Dermis blood vessel endothelial cell (primary cell): ENCODE data around the gene FOXP2. TPM values are rescaled to one million over a fixed set of nuclear protein-coding genes. Genes with fewer than 3 reads are reported as not detected.
"Not testable (repeated sequence)": the region's sequence is repeated elsewhere in the genome, so short reads cannot be mapped to it uniquely, and the experiment has no call there.

Source experiments
- DNase-seq: peaks from one replicate; pipeline ENCODE4 v3.0.0; 2010
- total RNA-seq: library from RNA; depleted of rRNA; stranded (reverse); fragments of >200 nt; gene quantifications from 2 replicates; pipeline ENCODE4 v1.2.3, GENCODE V29; 2014

Gene FOXP2
- total RNA-seq, 1 donor from 2014 or later = 3.7 TPM

DNA sequence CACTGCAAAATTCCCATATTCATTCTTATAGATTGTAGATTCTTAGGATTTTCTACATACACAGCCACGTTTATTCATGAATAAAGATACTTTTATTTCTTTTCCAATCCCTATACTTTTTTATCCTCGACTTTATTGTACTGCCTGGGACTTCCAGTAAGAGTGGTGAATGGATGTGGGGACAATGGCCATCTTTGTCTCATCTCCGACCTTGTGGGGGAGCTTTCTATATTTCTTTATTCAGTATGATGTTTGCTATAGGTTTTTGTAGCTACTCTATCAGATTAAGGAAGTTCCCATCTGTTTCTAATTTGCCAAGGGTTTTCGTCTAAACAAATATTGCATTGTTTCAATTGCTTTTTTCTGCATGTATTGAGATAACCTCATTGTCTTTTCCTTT lies 184.3 kb downstream of the FOXP2 start:
- no peak for DNase-seq

GRCh38 chr7:114606100-114606499 lies 191.5 kb downstream of the FOXP2 start:
- no peak for DNase-seq

DNA sequence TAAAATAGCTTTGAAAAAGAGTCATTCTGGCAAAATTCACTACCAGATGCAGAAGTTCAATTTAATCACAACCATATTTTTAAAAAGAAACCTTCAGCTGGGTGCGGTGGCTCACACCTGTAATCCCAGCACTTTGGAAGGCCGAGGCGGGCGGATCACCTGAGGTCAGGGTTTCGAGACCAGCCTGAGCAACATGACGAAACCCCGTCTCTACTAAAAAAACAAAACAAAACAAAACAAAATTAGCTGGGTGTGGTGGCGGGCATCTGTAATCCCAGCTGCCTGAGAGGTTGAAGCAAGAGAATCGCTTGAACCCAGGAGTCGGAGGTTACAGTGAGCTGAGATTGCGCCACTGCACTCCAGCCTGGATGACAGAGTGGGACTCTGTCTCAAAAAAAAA lies 194.2 kb downstream of the FOXP2 start:
- DNase-seq = not testable (repeated sequence)

GRCh38 chr7:114620208-114620607 lies 205.6 kb downstream of the FOXP2 start:
- DNase-seq = no peak

- no peak for DNase-seq
Measured at GRCh38 chr7:114622221-114622620, 207.6 kb downstream of the FOXP2 start.

- no peak for DNase-seq
Measured at GRCh38 chr7:114623146-114623545, 208.5 kb downstream of the FOXP2 start.

DNA sequence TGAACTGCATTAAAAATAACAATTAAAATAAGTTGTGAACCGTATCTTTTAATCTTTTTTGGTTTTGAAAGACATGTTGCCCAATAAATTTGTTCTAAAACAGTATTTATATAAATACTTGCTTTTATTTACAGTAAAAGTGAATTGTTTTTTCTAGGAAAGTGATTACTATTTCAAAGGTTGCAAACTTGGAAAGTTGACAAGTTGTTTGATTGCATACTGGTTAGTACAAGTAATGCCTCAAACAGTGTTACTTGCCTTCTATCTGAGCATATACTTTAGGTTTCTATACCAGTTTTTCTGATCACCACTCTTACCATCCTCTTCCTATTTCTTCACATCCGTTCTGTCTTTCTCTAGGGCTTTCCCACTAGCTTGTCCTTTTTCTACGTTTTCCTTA lies 212.6 kb downstream of the FOXP2 start:
- DNase-seq = no peak

DNA sequence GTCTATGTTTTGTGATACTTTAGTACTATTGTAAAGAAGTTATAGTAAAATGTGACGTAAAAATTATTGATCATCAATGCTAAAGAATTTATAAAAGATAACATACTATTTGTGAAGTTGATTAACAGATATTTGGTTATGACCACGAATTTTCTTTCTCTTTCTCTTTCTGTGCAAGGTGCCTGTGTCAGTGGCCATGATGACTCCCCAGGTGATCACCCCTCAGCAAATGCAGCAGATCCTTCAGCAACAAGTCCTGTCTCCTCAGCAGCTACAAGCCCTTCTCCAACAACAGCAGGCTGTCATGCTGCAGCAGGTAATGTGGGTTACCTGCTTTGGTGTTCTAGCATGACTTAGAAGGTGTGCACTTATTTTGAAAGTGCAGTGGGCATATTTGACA lies 213.7 kb downstream of the FOXP2 start:
- no peak for DNase-seq

GRCh38 chr7:114629762-114630161 lies 215.1 kb downstream of the FOXP2 start:
- DNase-seq = no peak

DNA sequence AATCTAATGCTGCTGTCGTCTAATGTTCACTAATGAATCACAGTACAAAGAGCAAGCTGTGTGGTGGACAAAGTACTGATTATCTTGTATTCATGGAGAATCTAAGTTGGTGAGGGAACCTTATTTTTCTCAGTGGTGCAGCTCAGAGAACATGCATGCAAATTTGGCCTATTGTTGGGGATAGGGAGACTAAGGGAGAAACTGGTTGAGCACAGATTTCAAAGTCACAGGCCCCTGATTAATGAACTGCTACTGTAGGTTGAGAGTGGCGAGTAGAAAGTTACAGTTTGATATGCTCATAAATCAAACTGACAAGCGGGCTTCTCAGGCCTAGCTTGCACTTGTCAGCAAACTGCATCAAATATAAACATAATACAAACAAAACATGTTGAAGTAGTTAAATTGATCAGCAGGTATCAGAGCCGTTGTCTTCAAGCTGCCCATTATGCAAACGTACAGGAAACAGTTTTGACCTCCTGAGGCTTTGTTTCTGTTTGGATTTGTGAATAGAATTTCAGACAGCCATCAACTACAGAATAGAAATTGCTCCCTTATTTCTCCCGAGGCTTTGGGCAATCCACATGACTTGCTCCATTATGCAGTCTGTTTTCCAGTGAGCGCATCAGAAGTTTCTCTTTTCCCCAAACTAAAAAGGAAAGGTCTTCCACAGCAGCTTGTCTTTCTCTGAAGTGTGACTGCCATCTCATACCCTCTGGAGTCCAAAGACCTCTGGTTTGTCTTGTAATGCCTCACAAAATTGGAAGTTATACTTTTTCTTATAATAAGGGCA lies 215.8 kb downstream of the FOXP2 start:
- DNase-seq = no peak

GRCh38 chr7:114631249-114631822 lies 216.7 kb downstream of the FOXP2 start:
- no peak for DNase-seq

- DNase-seq = no peak
Measured at GRCh38 chr7:114639451-114639850, 224.8 kb downstream of the FOXP2 start.

GRCh38 chr7:114644455-114644854 lies 229.8 kb downstream of the FOXP2 start:
- DNase-seq = no peak

DNA sequence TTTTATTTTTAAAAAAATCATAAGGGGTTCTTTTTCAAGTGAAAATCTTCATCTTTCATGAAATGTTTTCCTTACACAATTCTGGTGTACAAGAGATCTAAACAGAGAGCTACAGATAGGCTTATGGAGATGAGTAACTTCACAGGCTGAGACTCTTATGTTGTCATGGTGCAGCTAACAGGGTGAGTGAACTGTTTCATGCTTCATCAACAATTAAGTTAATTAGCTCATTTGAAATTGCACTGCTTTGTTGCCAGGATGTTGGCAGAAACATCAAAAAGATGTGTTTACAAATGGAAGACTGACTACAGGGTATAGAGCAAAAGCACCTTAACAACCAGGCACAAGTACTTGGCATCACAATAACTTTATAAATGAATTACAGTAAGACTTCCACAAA lies 230.8 kb downstream of the FOXP2 start:
- DNase-seq = no peak

GRCh38 chr7:114647518-114647917 lies 232.9 kb downstream of the FOXP2 start:
- DNase-seq = no peak

- no peak for DNase-seq
Measured at GRCh38 chr7:114648117-114648516, 233.5 kb downstream of the FOXP2 start.

DNA sequence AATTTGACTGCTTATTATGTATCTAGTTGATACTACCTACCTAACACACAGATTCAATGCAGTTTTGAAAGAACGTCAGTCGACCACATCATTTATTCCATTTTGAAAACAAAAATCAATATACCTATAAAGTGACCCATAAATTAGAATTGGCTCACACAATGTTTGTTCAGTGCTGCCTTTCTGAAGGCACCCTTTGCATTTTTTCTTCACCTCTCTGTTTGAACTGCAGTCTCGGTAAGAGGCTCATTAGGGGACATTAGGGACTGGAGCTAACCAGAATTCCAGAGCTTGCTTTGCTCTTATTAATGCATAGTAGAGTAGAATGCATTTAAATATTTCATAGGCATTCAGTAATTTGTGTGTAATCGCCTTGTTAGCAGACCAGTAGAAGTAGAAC lies 234.1 kb downstream of the FOXP2 start:
- DNase-seq = no peak

DNA sequence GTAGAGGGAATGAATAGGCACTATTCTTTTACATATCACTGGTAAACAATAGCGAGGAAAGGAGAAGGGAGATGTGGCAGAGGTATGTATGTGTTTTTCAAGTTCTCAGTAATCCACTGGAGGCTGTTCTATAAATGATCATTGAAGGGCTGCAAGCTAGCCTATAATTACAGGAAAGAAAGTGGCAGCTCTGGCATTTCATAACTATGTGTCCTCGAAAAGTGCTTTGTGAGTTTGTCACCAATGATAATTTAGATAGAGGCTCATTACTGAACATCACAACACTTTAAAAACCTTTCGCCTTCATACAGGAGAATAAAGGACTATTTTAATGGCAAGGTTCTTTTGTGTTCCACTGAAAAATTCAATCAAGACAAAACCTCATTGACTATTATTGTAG lies 235.1 kb downstream of the FOXP2 start:
- DNase-seq = no peak

DNA sequence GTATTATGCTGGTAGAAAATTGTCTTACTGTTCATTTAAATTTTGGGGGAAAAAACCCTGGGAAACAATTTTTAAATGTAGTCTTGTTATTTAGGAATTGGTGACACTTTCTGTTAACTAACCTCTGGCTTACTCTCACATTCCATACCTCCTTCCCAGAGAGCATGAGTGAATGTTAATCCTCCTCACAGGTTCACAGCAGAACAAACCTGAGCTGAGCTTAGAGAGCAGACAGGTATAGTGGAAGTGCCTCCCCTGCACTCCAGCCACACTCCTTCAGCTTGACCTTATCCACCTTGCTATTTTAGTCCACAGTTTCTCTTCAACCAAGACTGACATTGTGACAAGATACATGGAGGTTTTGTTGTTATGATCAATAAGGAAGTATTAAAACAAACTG lies 235.9 kb downstream of the FOXP2 start:
- DNase-seq = no peak

DNA sequence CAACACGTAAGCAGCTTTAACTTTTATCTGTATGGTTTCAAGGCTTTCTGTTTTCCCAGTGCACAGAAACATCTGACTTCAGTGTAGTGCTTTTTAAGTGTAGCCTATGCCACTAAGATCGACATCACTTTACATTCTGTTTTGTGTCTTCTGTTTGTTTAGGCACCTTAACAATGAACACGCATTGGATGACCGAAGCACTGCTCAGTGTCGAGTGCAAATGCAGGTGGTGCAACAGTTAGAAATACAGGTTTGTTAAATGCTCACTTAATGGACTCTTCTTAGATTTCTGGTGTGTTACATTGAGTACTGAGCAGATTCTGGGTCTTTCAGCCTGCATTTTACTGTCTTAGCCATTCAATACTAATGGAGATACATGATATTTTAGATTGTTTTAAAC lies 237.4 kb downstream of the FOXP2 start:
- no peak for DNase-seq

DNA sequence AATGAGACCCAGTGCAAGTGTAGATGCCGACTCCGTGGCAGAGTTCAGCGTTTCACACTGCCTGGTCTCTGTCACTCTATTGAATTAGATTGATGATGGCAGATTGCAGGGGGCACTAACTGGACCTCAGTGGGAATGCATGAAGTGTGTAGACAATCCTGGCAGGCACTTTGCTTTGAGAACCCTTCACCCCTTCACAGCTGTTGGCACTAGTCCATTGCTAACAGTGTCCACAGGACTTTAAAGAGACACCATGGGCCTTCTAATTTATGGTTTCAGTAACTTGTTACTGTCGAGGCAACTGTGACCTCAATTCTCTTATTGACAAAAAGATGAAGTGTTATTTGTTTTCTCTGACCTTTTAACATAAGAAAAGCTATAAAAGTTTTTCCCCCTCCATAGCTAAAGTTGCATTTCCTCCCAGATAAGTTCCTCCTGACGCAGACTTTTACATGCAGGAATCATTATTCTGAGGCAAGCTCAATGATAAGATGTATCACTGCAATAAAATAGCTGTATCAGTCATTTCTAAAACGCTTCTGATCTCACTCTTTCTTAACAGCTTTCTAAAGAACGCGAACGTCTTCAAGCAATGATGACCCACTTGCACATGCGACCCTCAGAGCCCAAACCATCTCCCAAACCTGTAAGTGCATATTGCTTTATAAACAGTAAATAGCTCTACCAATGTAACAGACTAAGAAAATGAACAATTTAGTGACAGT lies 238.9 kb downstream of the FOXP2 start:
- DNase-seq = no peak

GRCh38 chr7:114656466-114656865 lies 241.9 kb downstream of the FOXP2 start:
- no peak for DNase-seq

- DNase-seq = no peak
Measured at GRCh38 chr7:114657279-114657678, 242.7 kb downstream of the FOXP2 start.

GRCh38 chr7:114658216-114658615 lies 243.6 kb downstream of the FOXP2 start:
- DNase-seq = no peak
